NCI-H1105 (cell line): Measurements from ENCODE around the gene TMEM221.
A peak's percentile ranks its signal among the peaks of the same experiment; 100 is the strongest.

Source experiments
- DNase-seq: peaks from one replicate; lab custom pipeline; 2025; lab: John Stamatoyannopoulos, UW

The TMEM221 gene

GRCh38 chr19:17471410-17472125 lies 23.1 kb upstream of the TMEM221 start:
- DNase-seq, result no peak

- peak; percentile 99 for DNase-seq
These were observed 21.8 kb upstream of the TMEM221 start, which contains the start of gene SLC27A1 for GRCh38 chr19:17470068-17470841. SLC27A1 (plus strand) TSS chr19:17470524; CDS start chr19:17470541, 17 bp downstream.

- peak; percentile 94 for DNase-seq
These were observed 21.1 kb upstream of the TMEM221 start for GRCh38 chr19:17469481-17470067.

- no peak for DNase-seq
These were observed 20.6 kb upstream of the TMEM221 start for GRCh38 chr19:17469092-17469480.

- no peak for DNase-seq
These were observed 20.0 kb upstream of the TMEM221 start for GRCh38 chr19:17468302-17469091.

GRCh38 chr19:17467471-17468301 lies 19.2 kb upstream of the TMEM221 start:
- no peak for DNase-seq

GRCh38 chr19:17466487-17466850 lies 18.0 kb upstream of the TMEM221 start:
- no peak for DNase-seq

- DNase-seq, result no peak
These were observed 12.1 kb upstream of the TMEM221 start, which contains the start of gene NXNL1 for GRCh38 chr19:17460372-17461230. NXNL1 (minus strand) TSS chr19:17460926; CDS start chr19:17460869, 57 bp downstream.

- no peak for DNase-seq
These were observed 10.5 kb upstream of the TMEM221 start for GRCh38 chr19:17458970-17459369.

- no peak for DNase-seq
These were observed 9.1 kb upstream of the TMEM221 start for GRCh38 chr19:17457616-17458015.

- no peak for DNase-seq
These were observed 7.7 kb upstream of the TMEM221 start for GRCh38 chr19:17456127-17456526.

- DNase-seq, result no peak
These were observed 7.0 kb upstream of the TMEM221 start for GRCh38 chr19:17455308-17456123.

GRCh38 chr19:17454576-17455071 lies 6.2 kb upstream of the TMEM221 start:
- DNase-seq, result no peak

- DNase-seq, result no peak
These were observed 3.4 kb upstream of the TMEM221 start for GRCh38 chr19:17451820-17452219.

GRCh38 chr19:17450264-17451075 lies 2.0 kb upstream of the TMEM221 start:
- no peak for DNase-seq

- no peak for DNase-seq
These were observed 751 bp downstream of the TMEM221 start for GRCh38 chr19:17447704-17448130.

- DNase-seq, result no peak
These were observed 2.8 kb downstream of the TMEM221 start for GRCh38 chr19:17445526-17446165.
